Measurements from ENCODE around the gene ACTRT3.

DNA sequence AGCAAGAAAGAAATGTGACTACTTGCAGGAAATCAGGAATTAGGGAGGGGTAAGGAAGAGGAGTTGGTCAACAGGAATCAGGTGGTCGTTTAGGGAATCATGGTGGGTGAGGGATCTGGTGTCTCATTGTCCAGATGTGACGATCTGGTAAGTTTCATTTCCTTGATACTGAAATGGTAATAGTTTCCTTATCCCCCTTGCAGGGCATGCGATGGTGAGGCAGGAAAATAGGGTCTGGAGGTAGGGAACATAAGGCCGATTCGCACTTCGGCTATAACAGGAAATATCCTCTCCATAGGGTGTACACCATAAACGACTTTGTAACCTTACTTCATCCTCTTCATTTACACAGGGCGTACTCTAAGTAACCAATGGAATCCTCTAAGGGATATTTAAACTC lies 43.9 kb upstream of the ACTRT3 start:
- TF ChIP-seq, protein P1, sequence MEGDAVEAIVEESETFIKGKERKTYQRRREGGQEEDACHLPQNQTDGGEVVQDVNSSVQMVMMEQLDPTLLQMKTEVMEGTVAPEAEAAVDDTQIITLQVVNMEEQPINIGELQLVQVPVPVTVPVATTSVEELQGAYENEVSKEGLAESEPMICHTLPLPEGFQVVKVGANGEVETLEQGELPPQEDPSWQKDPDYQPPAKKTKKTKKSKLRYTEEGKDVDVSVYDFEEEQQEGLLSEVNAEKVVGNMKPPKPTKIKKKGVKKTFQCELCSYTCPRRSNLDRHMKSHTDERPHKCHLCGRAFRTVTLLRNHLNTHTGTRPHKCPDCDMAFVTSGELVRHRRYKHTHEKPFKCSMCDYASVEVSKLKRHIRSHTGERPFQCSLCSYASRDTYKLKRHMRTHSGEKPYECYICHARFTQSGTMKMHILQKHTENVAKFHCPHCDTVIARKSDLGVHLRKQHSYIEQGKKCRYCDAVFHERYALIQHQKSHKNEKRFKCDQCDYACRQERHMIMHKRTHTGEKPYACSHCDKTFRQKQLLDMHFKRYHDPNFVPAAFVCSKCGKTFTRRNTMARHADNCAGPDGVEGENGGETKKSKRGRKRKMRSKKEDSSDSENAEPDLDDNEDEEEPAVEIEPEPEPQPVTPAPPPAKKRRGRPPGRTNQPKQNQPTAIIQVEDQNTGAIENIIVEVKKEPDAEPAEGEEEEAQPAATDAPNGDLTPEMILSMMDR (IDR thresholded peaks at IDR 0.05) = no peak
- no peak for TF ChIP-seq POLR2AphosphoS5 (IDR thresholded peaks at IDR 0.05)

All from stomach (tissue), 4 donors.